ENCODE results near the gene R3HDML.

R3HDML gene

DNA sequence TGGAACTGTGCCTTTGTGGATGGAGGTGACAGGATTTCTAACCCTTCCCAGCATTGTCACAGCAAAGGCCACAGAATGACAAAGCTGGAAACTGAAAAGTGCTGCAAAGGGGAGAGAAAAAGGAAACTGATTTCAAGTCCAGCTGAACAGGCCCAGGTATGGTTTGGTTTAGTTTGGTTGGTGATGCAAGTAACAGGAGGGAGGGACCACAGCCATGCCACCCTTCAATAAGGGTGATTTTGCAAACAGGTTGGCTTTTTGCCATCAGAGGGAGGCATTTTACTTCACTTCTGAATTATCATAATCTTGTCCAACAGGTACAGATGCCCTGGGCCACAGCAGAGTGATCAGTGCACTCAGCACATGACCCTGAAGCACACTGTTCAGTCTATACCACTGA lies 32.5 kb upstream of the R3HDML start:
- Histone ChIP-seq H3K27me3 (ENCODE audit: insufficient read depth, low read length) (no peaks in the 10 kb centered on the region), H3K27ac (ENCODE audit: low read depth, low read length, poor library complexity, severe bottlenecking) (no peak overlapping the region), H3K9me2 (ENCODE audit: low read depth, low read length) (no peaks in the 10 kb centered on the region), H3K79me2 (ENCODE audit: insufficient read depth, low read length) (no peaks in the 10 kb centered on the region), H3K4me3 (ENCODE audit: low read depth, low read length, poor library complexity, severe bottlenecking) (no peak overlapping the region), H3F3A (ENCODE audit: insufficient read depth, low read length) (no peaks in the 10 kb centered on the region), H3K4me2 (ENCODE audit: low read length) (no peak overlapping the region), H3K9me3 (ENCODE audit: low read length) (no peaks in the 10 kb centered on the region), H3K4me1 (ENCODE audit: insufficient read depth, low read length, severe bottlenecking) (no peaks in the 10 kb centered on the region), H3K9ac (ENCODE audit: low read length) (no peak overlapping the region), H3K36me3 (ENCODE audit: insufficient read depth, low read length) (no peaks in the 10 kb centered on the region; the same call in 1 of the 2 replicates), H4K20me1 (ENCODE audit: insufficient read depth, low read length) (no peaks in the 10 kb centered on the region), H2AFZ (ENCODE audit: low read length) (no peak overlapping the region)
- TF ChIP-seq, protein P1, sequence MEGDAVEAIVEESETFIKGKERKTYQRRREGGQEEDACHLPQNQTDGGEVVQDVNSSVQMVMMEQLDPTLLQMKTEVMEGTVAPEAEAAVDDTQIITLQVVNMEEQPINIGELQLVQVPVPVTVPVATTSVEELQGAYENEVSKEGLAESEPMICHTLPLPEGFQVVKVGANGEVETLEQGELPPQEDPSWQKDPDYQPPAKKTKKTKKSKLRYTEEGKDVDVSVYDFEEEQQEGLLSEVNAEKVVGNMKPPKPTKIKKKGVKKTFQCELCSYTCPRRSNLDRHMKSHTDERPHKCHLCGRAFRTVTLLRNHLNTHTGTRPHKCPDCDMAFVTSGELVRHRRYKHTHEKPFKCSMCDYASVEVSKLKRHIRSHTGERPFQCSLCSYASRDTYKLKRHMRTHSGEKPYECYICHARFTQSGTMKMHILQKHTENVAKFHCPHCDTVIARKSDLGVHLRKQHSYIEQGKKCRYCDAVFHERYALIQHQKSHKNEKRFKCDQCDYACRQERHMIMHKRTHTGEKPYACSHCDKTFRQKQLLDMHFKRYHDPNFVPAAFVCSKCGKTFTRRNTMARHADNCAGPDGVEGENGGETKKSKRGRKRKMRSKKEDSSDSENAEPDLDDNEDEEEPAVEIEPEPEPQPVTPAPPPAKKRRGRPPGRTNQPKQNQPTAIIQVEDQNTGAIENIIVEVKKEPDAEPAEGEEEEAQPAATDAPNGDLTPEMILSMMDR (IDR thresholded peaks at IDR 0.05; ENCODE audit: low read length) = no peak
- TF ChIP-seq EZH2 (IDR thresholded peaks at IDR 0.05; ENCODE audit: borderline replicate concordance, low read length) = no peak

DNA sequence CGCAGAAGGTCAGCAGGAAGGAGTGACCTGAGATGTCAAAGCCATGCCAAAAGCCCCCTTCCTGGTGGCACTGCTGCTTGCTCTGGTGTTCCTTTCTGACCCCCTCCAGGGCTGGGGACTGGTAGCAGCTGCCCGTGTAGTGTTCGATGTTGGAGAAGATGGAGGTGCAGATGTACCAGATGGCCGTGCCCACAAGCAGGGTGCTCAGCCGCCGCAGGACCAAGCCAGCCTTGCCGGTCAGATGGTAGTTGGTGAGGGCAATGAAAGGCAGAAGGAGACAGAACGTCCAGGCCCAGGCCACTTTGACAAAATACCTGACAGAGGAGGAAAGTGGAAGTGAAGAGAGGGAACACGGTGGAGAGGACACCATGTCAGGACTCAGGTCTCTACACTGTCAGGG lies 29.9 kb upstream of the R3HDML start:
- Histone ChIP-seq H3K4me3 (ENCODE audit: low read depth, low read length, poor library complexity, severe bottlenecking) (no peak overlapping the region), H3K9me3 (ENCODE audit: low read length) (no peaks in the 10 kb centered on the region), H3K27ac (ENCODE audit: low read depth, low read length, poor library complexity, severe bottlenecking) (no peak overlapping the region), H3K9ac (ENCODE audit: low read length) (no peak overlapping the region), H3K79me2 (ENCODE audit: insufficient read depth, low read length) (no peaks in the 10 kb centered on the region), H4K20me1 (ENCODE audit: insufficient read depth, low read length) (no peaks in the 10 kb centered on the region), H2AFZ (ENCODE audit: low read length) (no peak overlapping the region), H3F3A (ENCODE audit: insufficient read depth, low read length) (no peaks in the 10 kb centered on the region), H3K9me2 (ENCODE audit: low read depth, low read length) (no peaks in the 10 kb centered on the region), H3K27me3 (ENCODE audit: insufficient read depth, low read length) (no peaks in the 10 kb centered on the region), H3K4me1 (ENCODE audit: insufficient read depth, low read length, severe bottlenecking) (peaks cover 10% of the 10 kb centered on the region), H3K4me2 (ENCODE audit: low read length) (no peak overlapping the region), H3K36me3 (ENCODE audit: insufficient read depth, low read length) (no peaks in the 10 kb centered on the region)
- TF ChIP-seq, protein P1 (IDR thresholded peaks at IDR 0.05; ENCODE audit: low read length) = no peak
- TF ChIP-seq EZH2 (IDR thresholded peaks at IDR 0.05; ENCODE audit: borderline replicate concordance, low read length) = no peak

DNA sequence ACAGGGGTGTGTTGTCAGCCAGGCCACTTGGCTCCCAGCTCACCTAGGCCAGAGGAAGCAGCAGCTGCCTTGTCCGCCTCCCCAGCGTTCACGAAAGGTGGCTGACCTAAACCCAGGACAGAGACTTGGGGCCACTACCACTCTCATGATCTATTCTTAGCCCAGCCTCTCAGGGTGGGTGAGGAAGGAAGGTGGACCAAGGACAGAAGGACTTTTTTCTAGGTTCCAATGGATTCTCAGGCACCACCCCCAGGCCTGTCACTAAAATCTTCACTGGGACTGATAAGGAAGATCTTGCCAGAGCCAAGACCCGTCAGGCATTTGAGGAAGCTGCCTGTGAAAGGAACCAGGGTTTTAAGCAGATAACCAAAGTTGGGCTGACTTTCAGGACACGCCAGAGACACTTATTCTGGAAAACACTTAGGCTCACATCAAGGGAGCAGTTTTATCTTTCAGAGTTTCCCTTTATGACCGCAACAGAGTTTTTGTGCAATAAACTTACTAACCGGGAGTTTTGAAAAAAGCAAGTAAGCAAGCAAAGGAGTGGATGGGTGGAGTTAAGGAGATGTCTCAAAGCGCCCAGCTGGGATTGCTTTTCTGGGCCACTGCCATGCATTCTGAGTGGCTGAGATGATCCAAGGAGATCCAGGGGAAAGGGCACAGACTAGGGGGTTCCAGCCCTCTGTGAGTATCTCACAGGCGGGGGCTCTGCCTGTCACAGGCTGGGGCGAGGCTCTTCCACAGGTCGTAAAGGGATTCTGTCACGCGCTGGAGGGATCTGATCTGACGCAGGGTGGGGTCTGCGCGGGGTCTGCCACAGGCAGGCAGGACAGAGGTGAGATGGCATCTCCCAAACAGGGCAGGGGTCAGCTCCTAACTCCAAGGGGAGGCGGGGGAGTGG lies 26.8 kb upstream of the R3HDML start:
- Histone ChIP-seq H4K20me1 (ENCODE audit: insufficient read depth, low read length) (no peaks in the 10 kb centered on the region), H3K4me3 (ENCODE audit: low read depth, low read length, poor library complexity, severe bottlenecking) (peak overlapping the region; percentile 69), H3K4me1 (ENCODE audit: insufficient read depth, low read length, severe bottlenecking) (peaks cover 10% of the 10 kb centered on the region), H3K36me3 (ENCODE audit: insufficient read depth, low read length) (no peaks in the 10 kb centered on the region), H3K9me3 (ENCODE audit: low read length) (no peaks in the 10 kb centered on the region), H3K4me2 (ENCODE audit: low read length) (peak overlapping the region; percentile 79), H3K9me2 (ENCODE audit: low read depth, low read length) (no peaks in the 10 kb centered on the region), H2AFZ (ENCODE audit: low read length) (no peak overlapping the region), H3K27me3 (ENCODE audit: insufficient read depth, low read length) (no peaks in the 10 kb centered on the region), H3F3A (ENCODE audit: insufficient read depth, low read length) (no peaks in the 10 kb centered on the region), H3K79me2 (ENCODE audit: insufficient read depth, low read length) (no peaks in the 10 kb centered on the region), H3K27ac (ENCODE audit: low read depth, low read length, poor library complexity, severe bottlenecking) (no peak overlapping the region), H3K9ac (ENCODE audit: low read length) (peak overlapping the region; percentile 69; the same call in 1 of the 2 replicates)
- no peak for TF ChIP-seq EZH2 (IDR thresholded peaks at IDR 0.05; ENCODE audit: borderline replicate concordance, low read length)
- TF ChIP-seq, protein P1 (IDR thresholded peaks at IDR 0.05; ENCODE audit: low read length) = no peak
